Measurements from ENCODE around the gene METTL14.

METTL14 gene

GRCh38 chr4:118760092-118760491, 74.9 kb downstream of the METTL14 start:
- DNase-seq: no peak

- DNase-seq: no peak
These were observed 75.3 kb downstream of the METTL14 start for GRCh38 chr4:118760493-118760892.

- no peak for DNase-seq
These were observed 76.3 kb downstream of the METTL14 start for GRCh38 chr4:118761397-118762016.

GRCh38 chr4:118762155-118762554, 77.0 kb downstream of the METTL14 start:
- DNase-seq: no peak

- DNase-seq: no peak
These were observed 77.7 kb downstream of the METTL14 start for GRCh38 chr4:118762730-118763477.

Measured in T-helper 9 cell (primary cell).